WTC11 (cell line): Measurements from ENCODE around the gene RAB3GAP1. TPM values are rescaled to one million over a fixed set of nuclear protein-coding genes. Genes with fewer than 3 reads are reported as not detected.

ENCODE experiments used
- ATAC-seq: fragments of 200-7000 bp; cut with Tn5 transposase; 2 replicates; pipeline ENCODE4 v1.10.0; 2021; ENCODE audit warnings: mild to moderate bottlenecking, moderate library complexity
- CTCF ChIA-PET: fragments of 300-600 bp; sonication (Branson Sonifier 250); formaldehyde crosslinking; loops from one replicate; lab custom pipeline; 2021; ENCODE audit warnings: antibody characterized with exemption; lab: Charles Lee
- POLR2A ChIA-PET: fragments of 350-600 bp; sonication (Branson Sonifier 250); formaldehyde crosslinking; loops from one replicate; lab custom pipeline; 2021; ENCODE audit warnings: antibody characterized with exemption; lab: Charles Lee
- DNase-seq: peaks from one replicate; pipeline ENCODE4 v3.0.0; 2021; ENCODE audit warnings: low spot score
- H3K27ac Mint-ChIP-seq: 2 replicates; pipeline ENCODE4 v1.8.0; 2021; ENCODE audit warnings: mixed read lengths
- H3K27me3 Mint-ChIP-seq: 2 replicates; pipeline ENCODE4 v1.8.0; 2021; ENCODE audit warnings: low read depth, mild to moderate bottlenecking, moderate library complexity, mixed read lengths
- H3K36me3 Mint-ChIP-seq: 2 replicates; pipeline ENCODE4 v1.8.0; 2021; ENCODE audit warnings: mixed read lengths
- H3K4me1 Mint-ChIP-seq: 2 replicates; pipeline ENCODE4 v1.8.0; 2022; ENCODE audit warnings: mixed read lengths
- H3K4me3 Mint-ChIP-seq: 2 replicates; pipeline ENCODE4 v1.8.0; 2021; ENCODE audit warnings: mild to moderate bottlenecking, moderate library complexity, mixed read lengths
- H3K9me3 Mint-ChIP-seq: 2 replicates; pipeline ENCODE4 v1.8.0; 2021; ENCODE audit warnings: mixed read lengths
- ATF1 ChIP-seq: sonication (generic); formaldehyde crosslinking; IDR thresholded peaks from 2 replicates; pipeline ENCODE4 v1.8.1; 2023; ENCODE audit warnings: mild to moderate bottlenecking, moderate library complexity, missing genetic modification reagents
- CBFB ChIP-seq: sonication (generic); formaldehyde crosslinking; IDR thresholded peaks from 2 replicates; pipeline ENCODE4 v1.8.1; 2022; ENCODE audit warnings: mild to moderate bottlenecking, low read depth, missing genetic modification reagents
- ETV6 ChIP-seq: sonication (generic); formaldehyde crosslinking; IDR thresholded peaks from 2 replicates; pipeline ENCODE4 v1.8.1; 2022; ENCODE audit warnings: mild to moderate bottlenecking, missing genetic modification reagents
- GTF2I ChIP-seq: fragments of 250-450 bp; sonication (Bioruptor Pico); conservative IDR thresholded peaks from 2 replicates; pipeline ENCODE4 v1.4.0; 2021; ENCODE audit warnings: mild to moderate bottlenecking
- JUN ChIP-seq: sonication (generic); formaldehyde crosslinking; IDR thresholded peaks from 2 replicates; pipeline ENCODE4 v1.8.0; 2023; ENCODE audit warnings: mild to moderate bottlenecking, missing genetic modification reagents
- MYBL2 ChIP-seq: sonication (generic); formaldehyde crosslinking; IDR thresholded peaks from 2 replicates; pipeline ENCODE4 v1.8.1; 2023; ENCODE audit warnings: mild to moderate bottlenecking, moderate library complexity, missing genetic modification reagents
- NFYB ChIP-seq: sonication (generic); formaldehyde crosslinking; conservative IDR thresholded peaks from 2 replicates; pipeline ENCODE4 v1.8.0; 2022; ENCODE audit warnings: low read depth, missing genetic modification reagents
- OVOL2 ChIP-seq: fragments of 250-450 bp; sonication (Bioruptor Pico); IDR thresholded peaks from 2 replicates; pipeline ENCODE4 v1.9.0; 2021; ENCODE audit warnings: mild to moderate bottlenecking, borderline replicate concordance
- RORB ChIP-seq: fragments of 250-450 bp; sonication (Bioruptor Pico); IDR thresholded peaks from 2 replicates; pipeline ENCODE4 v1.9.0; 2021; ENCODE audit warnings: mild to moderate bottlenecking
- TP53 ChIP-seq: sonication (generic); formaldehyde crosslinking; IDR thresholded peaks from 2 replicates; pipeline ENCODE4 v1.8.1; 2023; ENCODE audit warnings: mild to moderate bottlenecking, missing genetic modification reagents
- ZBTB21 ChIP-seq: sonication (generic); formaldehyde crosslinking; IDR thresholded peaks from 2 replicates; pipeline ENCODE4 v1.8.1; 2023; ENCODE audit warnings: mild to moderate bottlenecking, missing genetic modification reagents, borderline replicate concordance
- ZNF232 ChIP-seq: sonication (generic); formaldehyde crosslinking; IDR thresholded peaks from 2 replicates; pipeline ENCODE4 v1.8.0; 2022; ENCODE audit warnings: mild to moderate bottlenecking, missing genetic modification reagents
- ZNF416 ChIP-seq: fragments of 250-450 bp; sonication (Bioruptor Pico); IDR thresholded peaks from 2 replicates; pipeline ENCODE4 v1.9.0; 2021; ENCODE audit warnings: mild to moderate bottlenecking, inconsistent platforms
- total RNA-seq: library from RNA; stranded (reverse); gene quantifications from 3 replicates; pipeline ENCODE4 v1.2.3, GENCODE V29; 2021
- TF ChIP-seq, protein P1 (sequence below): sonication (generic); formaldehyde crosslinking; IDR thresholded peaks from 2 replicates; pipeline ENCODE4 v1.8.0; 2022; ENCODE audit warnings: mild to moderate bottlenecking, missing genetic modification reagents
- TF ChIP-seq, protein P2 (sequence below): sonication (generic); formaldehyde crosslinking; IDR thresholded peaks from 2 replicates; pipeline ENCODE4 v1.8.0; 2023; ENCODE audit warnings: mild to moderate bottlenecking, missing genetic modification reagents
- TF ChIP-seq, protein P3 (sequence below): sonication (generic); formaldehyde crosslinking; IDR thresholded peaks from 2 replicates; pipeline ENCODE4 v1.8.0; 2022; ENCODE audit warnings: missing genetic modification reagents
- TF ChIP-seq, protein P4 (sequence below): sonication (generic); formaldehyde crosslinking; conservative IDR thresholded peaks from 2 replicates; pipeline ENCODE4 v1.8.1; 2022; ENCODE audit warnings: mild to moderate bottlenecking, missing genetic modification reagents
- TF ChIP-seq, protein P5 (sequence below): sonication (generic); formaldehyde crosslinking; IDR thresholded peaks from 2 replicates; pipeline ENCODE4 v1.8.1; 2023; ENCODE audit warnings: mild to moderate bottlenecking, missing genetic modification reagents, moderate library complexity
- TF ChIP-seq, protein P6 (sequence below): fragments of 250-450 bp; sonication (Bioruptor Pico); IDR thresholded peaks from 2 replicates; pipeline ENCODE4 v1.8.0; 2021; ENCODE audit warnings: mild to moderate bottlenecking
- TF ChIP-seq, protein P7 (sequence below): fragments of 250-450 bp; sonication (Bioruptor Pico); conservative IDR thresholded peaks from 2 replicates; pipeline ENCODE4 v1.9.0; 2021; ENCODE audit warnings: mild to moderate bottlenecking

Gene RAB3GAP1
- total RNA-seq, 1 experiment from 2014 or later = 27.6 TPM

DNA sequence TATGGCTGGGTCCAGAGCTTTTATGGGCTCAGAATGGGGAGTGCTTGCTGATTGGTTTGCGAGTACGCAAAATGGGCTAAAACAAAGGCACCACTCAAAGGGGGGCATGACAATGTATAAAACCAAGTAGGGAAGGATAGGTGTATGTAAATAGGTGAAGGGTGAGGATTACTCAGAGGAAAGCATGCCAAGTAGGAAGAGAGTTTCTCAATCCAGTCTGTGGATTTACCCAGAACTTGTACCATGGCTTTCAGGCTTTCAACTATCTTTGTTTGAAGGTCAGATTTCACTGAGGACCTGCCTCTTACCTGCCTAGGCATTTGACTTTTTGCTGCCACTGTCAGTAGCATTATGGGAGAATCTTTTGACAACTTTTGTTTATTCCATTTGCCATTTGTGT lies 92.3 kb downstream of the RAB3GAP1 start:
- ATAC-seq = no peak
- TF ChIP-seq, protein P1, sequence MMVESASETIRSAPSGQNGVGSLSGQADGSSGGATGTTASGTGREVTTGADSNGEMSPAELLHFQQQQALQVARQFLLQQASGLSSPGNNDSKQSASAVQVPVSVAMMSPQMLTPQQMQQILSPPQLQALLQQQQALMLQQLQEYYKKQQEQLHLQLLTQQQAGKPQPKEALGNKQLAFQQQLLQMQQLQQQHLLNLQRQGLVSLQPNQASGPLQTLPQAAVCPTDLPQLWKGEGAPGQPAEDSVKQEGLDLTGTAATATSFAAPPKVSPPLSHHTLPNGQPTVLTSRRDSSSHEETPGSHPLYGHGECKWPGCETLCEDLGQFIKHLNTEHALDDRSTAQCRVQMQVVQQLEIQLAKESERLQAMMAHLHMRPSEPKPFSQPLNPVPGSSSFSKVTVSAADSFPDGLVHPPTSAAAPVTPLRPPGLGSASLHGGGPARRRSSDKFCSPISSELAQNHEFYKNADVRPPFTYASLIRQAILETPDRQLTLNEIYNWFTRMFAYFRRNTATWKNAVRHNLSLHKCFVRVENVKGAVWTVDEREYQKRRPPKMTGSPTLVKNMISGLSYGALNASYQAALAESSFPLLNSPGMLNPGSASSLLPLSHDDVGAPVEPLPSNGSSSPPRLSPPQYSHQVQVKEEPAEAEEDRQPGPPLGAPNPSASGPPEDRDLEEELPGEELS (CRISPR knock-in tag) = no peak
- TF ChIP-seq, protein P2, sequence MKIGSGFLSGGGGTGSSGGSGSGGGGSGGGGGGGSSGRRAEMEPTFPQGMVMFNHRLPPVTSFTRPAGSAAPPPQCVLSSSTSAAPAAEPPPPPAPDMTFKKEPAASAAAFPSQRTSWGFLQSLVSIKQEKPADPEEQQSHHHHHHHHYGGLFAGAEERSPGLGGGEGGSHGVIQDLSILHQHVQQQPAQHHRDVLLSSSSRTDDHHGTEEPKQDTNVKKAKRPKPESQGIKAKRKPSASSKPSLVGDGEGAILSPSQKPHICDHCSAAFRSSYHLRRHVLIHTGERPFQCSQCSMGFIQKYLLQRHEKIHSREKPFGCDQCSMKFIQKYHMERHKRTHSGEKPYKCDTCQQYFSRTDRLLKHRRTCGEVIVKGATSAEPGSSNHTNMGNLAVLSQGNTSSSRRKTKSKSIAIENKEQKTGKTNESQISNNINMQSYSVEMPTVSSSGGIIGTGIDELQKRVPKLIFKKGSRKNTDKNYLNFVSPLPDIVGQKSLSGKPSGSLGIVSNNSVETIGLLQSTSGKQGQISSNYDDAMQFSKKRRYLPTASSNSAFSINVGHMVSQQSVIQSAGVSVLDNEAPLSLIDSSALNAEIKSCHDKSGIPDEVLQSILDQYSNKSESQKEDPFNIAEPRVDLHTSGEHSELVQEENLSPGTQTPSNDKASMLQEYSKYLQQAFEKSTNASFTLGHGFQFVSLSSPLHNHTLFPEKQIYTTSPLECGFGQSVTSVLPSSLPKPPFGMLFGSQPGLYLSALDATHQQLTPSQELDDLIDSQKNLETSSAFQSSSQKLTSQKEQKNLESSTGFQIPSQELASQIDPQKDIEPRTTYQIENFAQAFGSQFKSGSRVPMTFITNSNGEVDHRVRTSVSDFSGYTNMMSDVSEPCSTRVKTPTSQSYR = no peak
- TF ChIP-seq, protein P3, sequence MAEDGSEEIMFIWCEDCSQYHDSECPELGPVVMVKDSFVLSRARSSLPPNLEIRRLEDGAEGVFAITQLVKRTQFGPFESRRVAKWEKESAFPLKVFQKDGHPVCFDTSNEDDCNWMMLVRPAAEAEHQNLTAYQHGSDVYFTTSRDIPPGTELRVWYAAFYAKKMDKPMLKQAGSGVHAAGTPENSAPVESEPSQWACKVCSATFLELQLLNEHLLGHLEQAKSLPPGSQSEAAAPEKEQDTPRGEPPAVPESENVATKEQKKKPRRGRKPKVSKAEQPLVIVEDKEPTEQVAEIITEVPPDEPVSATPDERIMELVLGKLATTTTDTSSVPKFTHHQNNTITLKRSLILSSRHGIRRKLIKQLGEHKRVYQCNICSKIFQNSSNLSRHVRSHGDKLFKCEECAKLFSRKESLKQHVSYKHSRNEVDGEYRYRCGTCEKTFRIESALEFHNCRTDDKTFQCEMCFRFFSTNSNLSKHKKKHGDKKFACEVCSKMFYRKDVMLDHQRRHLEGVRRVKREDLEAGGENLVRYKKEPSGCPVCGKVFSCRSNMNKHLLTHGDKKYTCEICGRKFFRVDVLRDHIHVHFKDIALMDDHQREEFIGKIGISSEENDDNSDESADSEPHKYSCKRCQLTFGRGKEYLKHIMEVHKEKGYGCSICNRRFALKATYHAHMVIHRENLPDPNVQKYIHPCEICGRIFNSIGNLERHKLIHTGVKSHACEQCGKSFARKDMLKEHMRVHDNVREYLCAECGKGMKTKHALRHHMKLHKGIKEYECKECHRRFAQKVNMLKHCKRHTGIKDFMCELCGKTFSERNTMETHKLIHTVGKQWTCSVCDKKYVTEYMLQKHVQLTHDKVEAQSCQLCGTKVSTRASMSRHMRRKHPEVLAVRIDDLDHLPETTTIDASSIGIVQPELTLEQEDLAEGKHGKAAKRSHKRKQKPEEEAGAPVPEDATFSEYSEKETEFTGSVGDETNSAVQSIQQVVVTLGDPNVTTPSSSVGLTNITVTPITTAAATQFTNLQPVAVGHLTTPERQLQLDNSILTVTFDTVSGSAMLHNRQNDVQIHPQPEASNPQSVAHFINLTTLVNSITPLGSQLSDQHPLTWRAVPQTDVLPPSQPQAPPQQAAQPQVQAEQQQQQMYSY (CRISPR knock-in tag) = no peak
- TF ChIP-seq, protein P4, sequence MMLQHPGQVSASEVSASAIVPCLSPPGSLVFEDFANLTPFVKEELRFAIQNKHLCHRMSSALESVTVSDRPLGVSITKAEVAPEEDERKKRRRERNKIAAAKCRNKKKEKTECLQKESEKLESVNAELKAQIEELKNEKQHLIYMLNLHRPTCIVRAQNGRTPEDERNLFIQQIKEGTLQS = no peak
- TF ChIP-seq JUN (CRISPR knock-in tag) (no peak), ZNF416 (CRISPR knock-in tag) (no peak), ZNF232 (CRISPR knock-in tag) (no peak), GTF2I (CRISPR knock-in tag) (no peak)
- TF ChIP-seq, protein P5, sequence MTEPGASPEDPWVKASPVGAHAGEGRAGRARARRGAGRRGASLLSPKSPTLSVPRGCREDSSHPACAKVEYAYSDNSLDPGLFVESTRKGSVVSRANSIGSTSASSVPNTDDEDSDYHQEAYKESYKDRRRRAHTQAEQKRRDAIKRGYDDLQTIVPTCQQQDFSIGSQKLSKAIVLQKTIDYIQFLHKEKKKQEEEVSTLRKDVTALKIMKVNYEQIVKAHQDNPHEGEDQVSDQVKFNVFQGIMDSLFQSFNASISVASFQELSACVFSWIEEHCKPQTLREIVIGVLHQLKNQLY (CRISPR knock-in tag) = no peak
- Mint-ChIP-seq H3K4me1 (peaks cover 9% of the 10 kb centered on the region; the same call in 1 of the 2 replicates), H3K4me3 (no peak overlapping the region), H3K27me3 (no peaks in the 10 kb centered on the region), H3K9me3 (peaks cover 42% of the 10 kb centered on the region), H3K36me3 (peaks cover 51% of the 10 kb centered on the region), H3K27ac (no peak overlapping the region)
- DNase-seq = no peak
- ChIA-PET POLR2A (no interaction called here), CTCF (no interaction called here)

DNA sequence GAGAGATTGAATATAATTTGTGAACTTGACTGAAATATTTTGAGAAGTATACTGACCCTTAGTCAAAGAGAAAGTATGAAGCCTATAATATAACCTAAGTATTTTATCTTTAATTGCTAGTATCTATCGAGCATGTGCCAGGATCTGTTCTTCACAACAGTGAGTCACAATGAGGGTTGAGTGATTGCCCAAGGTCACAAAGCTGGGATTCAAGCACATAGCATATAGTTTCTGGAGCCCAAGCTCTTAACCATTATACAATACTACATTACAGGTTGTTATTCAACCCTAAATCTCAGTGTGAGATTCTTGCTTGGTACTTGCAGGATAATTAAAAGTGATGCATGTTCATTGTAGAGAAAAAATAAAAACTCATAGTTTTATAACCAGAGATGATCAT lies 97.2 kb downstream of the RAB3GAP1 start:
- peaks cover 23% of the 10 kb centered on the region for H3K36me3 Mint-ChIP-seq
- ChIA-PET POLR2A (no interaction called here), CTCF (no interaction called here)
- peaks cover 5% of the 10 kb centered on the region for H3K9me3 Mint-ChIP-seq
- no peak overlapping the region for H3K27ac Mint-ChIP-seq
- ATAC-seq (no peak), DNase-seq (no peak)
- peaks cover 4% of the 10 kb centered on the region; the same call in 1 of the 2 replicates for H3K4me1 Mint-ChIP-seq
- H3K27me3 Mint-ChIP-seq = no peaks in the 10 kb centered on the region
- H3K4me3 Mint-ChIP-seq = no peak overlapping the region
- no peak for TF ChIP-seq ATF1 (CRISPR knock-in tag)
- no peak for TF ChIP-seq TP53 (CRISPR knock-in tag)
- no peak for TF ChIP-seq RORB (CRISPR knock-in tag)
- TF ChIP-seq MYBL2 (CRISPR knock-in tag) = no peak
- TF ChIP-seq, protein P6, sequence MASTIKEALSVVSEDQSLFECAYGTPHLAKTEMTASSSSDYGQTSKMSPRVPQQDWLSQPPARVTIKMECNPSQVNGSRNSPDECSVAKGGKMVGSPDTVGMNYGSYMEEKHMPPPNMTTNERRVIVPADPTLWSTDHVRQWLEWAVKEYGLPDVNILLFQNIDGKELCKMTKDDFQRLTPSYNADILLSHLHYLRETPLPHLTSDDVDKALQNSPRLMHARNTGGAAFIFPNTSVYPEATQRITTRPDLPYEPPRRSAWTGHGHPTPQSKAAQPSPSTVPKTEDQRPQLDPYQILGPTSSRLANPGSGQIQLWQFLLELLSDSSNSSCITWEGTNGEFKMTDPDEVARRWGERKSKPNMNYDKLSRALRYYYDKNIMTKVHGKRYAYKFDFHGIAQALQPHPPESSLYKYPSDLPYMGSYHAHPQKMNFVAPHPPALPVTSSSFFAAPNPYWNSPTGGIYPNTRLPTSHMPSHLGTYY = no peak
- no peak for TF ChIP-seq CBFB (CRISPR knock-in tag)
- no peak for TF ChIP-seq ZBTB21 (CRISPR knock-in tag)
- TF ChIP-seq, protein P7, sequence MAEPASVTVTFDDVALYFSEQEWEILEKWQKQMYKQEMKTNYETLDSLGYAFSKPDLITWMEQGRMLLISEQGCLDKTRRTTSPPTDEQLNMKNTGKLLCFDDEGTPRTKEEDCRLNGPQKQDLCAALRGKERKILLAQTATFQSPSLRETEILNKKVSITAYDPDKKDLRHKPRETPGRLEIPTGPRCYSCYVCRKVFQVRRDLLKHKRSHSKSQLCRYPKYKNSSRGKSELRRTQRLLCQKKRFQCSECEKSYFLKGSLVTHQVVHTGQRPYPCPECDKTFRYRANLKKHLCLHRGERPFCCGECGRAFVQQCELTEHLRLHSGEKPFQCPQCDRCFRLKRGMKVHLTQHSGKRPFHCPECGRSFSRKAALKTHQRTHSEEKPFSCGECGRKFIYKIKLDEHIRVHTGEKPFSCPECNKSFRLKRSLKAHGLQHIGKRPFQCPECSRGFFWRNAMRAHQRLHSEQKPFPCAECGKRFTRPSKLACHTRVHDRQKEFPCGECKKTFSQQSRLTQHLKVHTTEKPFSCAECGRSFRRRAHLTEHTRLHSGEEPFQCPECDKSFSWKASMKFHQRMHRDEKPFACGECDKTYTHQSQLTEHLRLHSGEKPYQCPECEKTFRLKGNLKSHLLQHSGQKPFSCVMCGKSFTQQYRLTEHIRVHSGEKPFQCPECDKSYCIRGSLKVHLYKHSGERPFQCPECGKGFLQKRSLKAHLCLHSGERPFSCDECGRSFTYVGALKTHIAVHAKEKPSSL (CRISPR knock-in tag) = no peak
- TF ChIP-seq ETV6 (CRISPR knock-in tag) = no peak
- TF ChIP-seq NFYB (CRISPR knock-in tag) = no peak
- TF ChIP-seq OVOL2 (CRISPR knock-in tag) = no peak
